ENCODE measurements around the gene FZD4. TPM values are rescaled to one million over a fixed set of nuclear protein-coding genes. Genes with fewer than 3 reads are reported as not detected.

The FZD4 gene
- total RNA-seq, 1 donor from 2014 or later = 167 TPM

GRCh38 chr11:86912238-86912637 is 43.0 kb downstream of the FZD4 start:
- no peak for DNase-seq (ENCODE audit: low read depth, low spot score)

- DNase-seq (ENCODE audit: low read depth, low spot score) = no peak
Measured at GRCh38 chr11:86910592-86910991, 44.6 kb downstream of the FZD4 start.

GRCh38 chr11:86906198-86906597 is 49.0 kb downstream of the FZD4 start:
- no peak for DNase-seq (ENCODE audit: low read depth, low spot score)

GRCh38 chr11:86905252-86905651 is 49.9 kb downstream of the FZD4 start:
- DNase-seq (ENCODE audit: low read depth, low spot score) = no peak

GRCh38 chr11:86904001-86904400 is 51.2 kb downstream of the FZD4 start:
- DNase-seq (ENCODE audit: low read depth, low spot score) = no peak

- DNase-seq (ENCODE audit: low read depth, low spot score) = no peak
Measured at GRCh38 chr11:86902345-86902744, 52.9 kb downstream of the FZD4 start.

- no peak for DNase-seq (ENCODE audit: low read depth, low spot score)
Measured at GRCh38 chr11:86901599-86901998, 53.6 kb downstream of the FZD4 start.

GRCh38 chr11:86900162-86900561 is 55.0 kb downstream of the FZD4 start:
- DNase-seq (ENCODE audit: low read depth, low spot score) = no peak

- no peak for DNase-seq (ENCODE audit: low read depth, low spot score)
Measured at GRCh38 chr11:86898689-86899088, 56.5 kb downstream of the FZD4 start.

GRCh38 chr11:86896441-86896841 is 58.8 kb downstream of the FZD4 start:
- DNase-seq (ENCODE audit: low read depth, low spot score) = no peak

Other genes with a start within 250 kb of the FZD4 start
- gene PRSS23, start 154.9 kb downstream of the FZD4 start, total RNA-seq = 426 and 600 TPM in 2 replicates
- 15.8 and 21.1 TPM in 2 replicates for gene TMEM135, start 82.5 kb upstream of the FZD4 start, total RNA-seq